ENCODE measurements around the gene FGF12. TPM values are rescaled to one million over a fixed set of nuclear protein-coding genes. Genes with fewer than 3 reads are reported as not detected.

FGF12 gene
- total and polyA plus RNA-seq, 4 donors, result 34.1 to 113 (median 78.0) TPM

GRCh38 chr3:192273697-192274010 lies 453.7 kb downstream of the FGF12 start:
- no peaks in the 10 kb centered on the region for H3K27me3 ChIP-seq (ENCODE audit: control insufficient read depth, insufficient read depth, low read length)

GRCh38 chr3:192273001-192273696 lies 454.2 kb downstream of the FGF12 start:
- no peak overlapping the region for H3K4me3 ChIP-seq (ENCODE audit: low read depth, low read length)
- H3K27me3 ChIP-seq (ENCODE audit: control insufficient read depth, insufficient read depth, low read length), result no peaks in the 10 kb centered on the region
- DNase-seq (ENCODE audit: low read depth in 4 of 6, low spot score in 6 of 6), result no peak
- WGBS (ENCODE audit: insufficient coverage), result 92% methylated on average over 2 of the region's 3 CpGs
- H3K9me3 ChIP-seq (ENCODE audit: control insufficient read depth, insufficient read depth, low read length), result no peaks in the 10 kb centered on the region
- no peak overlapping the region for H3K27ac ChIP-seq (ENCODE audit: low read depth, low read length)
- H3K36me3 ChIP-seq (ENCODE audit: control insufficient read depth, insufficient read depth, low read length), result no peaks in the 10 kb centered on the region
- H3K4me1 ChIP-seq (ENCODE audit: control insufficient read depth, insufficient read depth, low read length), result no peaks in the 10 kb centered on the region

More at GRCh38 chr3:192273697-192274010, 453.7 kb downstream of the FGF12 start:
- Histone ChIP-seq H3K4me1 (ENCODE audit: control insufficient read depth, insufficient read depth, low read length) (no peaks in the 10 kb centered on the region), H3K36me3 (ENCODE audit: control insufficient read depth, insufficient read depth, low read length) (no peaks in the 10 kb centered on the region), H3K27ac (ENCODE audit: low read depth, low read length) (no peak overlapping the region), H3K9me3 (ENCODE audit: control insufficient read depth, insufficient read depth, low read length) (no peaks in the 10 kb centered on the region), H3K4me3 (ENCODE audit: low read depth, low read length) (no peak overlapping the region)
- no peak for DNase-seq (ENCODE audit: low read depth in 4 of 6, low spot score in 6 of 6)
- 33% methylated on average over 1 of the region's 3 CpGs for WGBS (ENCODE audit: insufficient coverage)

- WGBS (ENCODE audit: insufficient coverage), result 80% methylated on average over 1 of the region's 4 CpGs
- DNase-seq (ENCODE audit: low read depth in 4 of 6, low spot score in 6 of 6), result peak in 2 of 6 donors; percentile 37 to 72
- H3K4me3 ChIP-seq (ENCODE audit: low read depth, low read length), result no peak overlapping the region
- no peaks in the 10 kb centered on the region for H3K4me1 ChIP-seq (ENCODE audit: control insufficient read depth, insufficient read depth, low read length)
- no peaks in the 10 kb centered on the region for H3K9me3 ChIP-seq (ENCODE audit: control insufficient read depth, insufficient read depth, low read length)
- no peaks in the 10 kb centered on the region for H3K36me3 ChIP-seq (ENCODE audit: control insufficient read depth, insufficient read depth, low read length)
- H3K27ac ChIP-seq (ENCODE audit: low read depth, low read length), result no peak overlapping the region
- no peaks in the 10 kb centered on the region for H3K27me3 ChIP-seq (ENCODE audit: control insufficient read depth, insufficient read depth, low read length)
Observed at GRCh38 chr3:192262001-192262400, 465.3 kb downstream of the FGF12 start.

GRCh38 chr3:192261135-192261534 lies 466.2 kb downstream of the FGF12 start:
- H3K36me3 ChIP-seq (ENCODE audit: control insufficient read depth, insufficient read depth, low read length), result no peaks in the 10 kb centered on the region
- H3K27ac ChIP-seq (ENCODE audit: low read depth, low read length), result no peak overlapping the region
- H3K27me3 ChIP-seq (ENCODE audit: control insufficient read depth, insufficient read depth, low read length), result no peaks in the 10 kb centered on the region
- no peak for DNase-seq (ENCODE audit: low read depth in 4 of 6, low spot score in 6 of 6)
- no peak overlapping the region for H3K4me3 ChIP-seq (ENCODE audit: low read depth, low read length)
- no CpG with 5 or more reads among the region's 3 CpGs for WGBS (ENCODE audit: insufficient coverage)
- H3K4me1 ChIP-seq (ENCODE audit: control insufficient read depth, insufficient read depth, low read length), result no peaks in the 10 kb centered on the region
- no peaks in the 10 kb centered on the region for H3K9me3 ChIP-seq (ENCODE audit: control insufficient read depth, insufficient read depth, low read length)

- Histone ChIP-seq H3K36me3 (ENCODE audit: control insufficient read depth, insufficient read depth, low read length) (no peaks in the 10 kb centered on the region), H3K27ac (ENCODE audit: low read depth, low read length) (no peak overlapping the region), H3K27me3 (ENCODE audit: control insufficient read depth, insufficient read depth, low read length) (no peaks in the 10 kb centered on the region), H3K4me3 (ENCODE audit: low read depth, low read length) (no peak overlapping the region), H3K4me1 (ENCODE audit: control insufficient read depth, insufficient read depth, low read length) (no peaks in the 10 kb centered on the region), H3K9me3 (ENCODE audit: control insufficient read depth, insufficient read depth, low read length) (no peaks in the 10 kb centered on the region)
- 100% methylated on average over 1 of the region's 5 CpGs for WGBS (ENCODE audit: insufficient coverage)
- DNase-seq (ENCODE audit: low read depth in 4 of 6, low spot score in 6 of 6), result peak in 1 of 6 donors; percentile 68
Observed at GRCh38 chr3:192260116-192261010, 467.0 kb downstream of the FGF12 start.

- no peak overlapping the region for H3K27ac ChIP-seq (ENCODE audit: low read depth, low read length)
Observed at GRCh38 chr3:192259661-192260060, 467.7 kb downstream of the FGF12 start.

GRCh38 chr3:192258721-192259120 lies 468.6 kb downstream of the FGF12 start:
- H3K27me3 ChIP-seq (ENCODE audit: control insufficient read depth, insufficient read depth, low read length), result no peaks in the 10 kb centered on the region
- no CpG with 5 or more reads among the region's 6 CpGs for WGBS (ENCODE audit: insufficient coverage)
- no peaks in the 10 kb centered on the region for H3K9me3 ChIP-seq (ENCODE audit: control insufficient read depth, insufficient read depth, low read length)
- H3K4me1 ChIP-seq (ENCODE audit: control insufficient read depth, insufficient read depth, low read length), result no peaks in the 10 kb centered on the region
- no peaks in the 10 kb centered on the region for H3K36me3 ChIP-seq (ENCODE audit: control insufficient read depth, insufficient read depth, low read length)
- DNase-seq (ENCODE audit: low read depth in 4 of 6, low spot score in 6 of 6), result peak in 1 of 6 donors; percentile 37
- H3K27ac ChIP-seq (ENCODE audit: low read depth, low read length), result no peak overlapping the region
- no peak overlapping the region for H3K4me3 ChIP-seq (ENCODE audit: low read depth, low read length)

More at GRCh38 chr3:192259661-192260060, 467.7 kb downstream of the FGF12 start:
- Histone ChIP-seq H3K4me1 (ENCODE audit: control insufficient read depth, insufficient read depth, low read length) (no peaks in the 10 kb centered on the region), H3K9me3 (ENCODE audit: control insufficient read depth, insufficient read depth, low read length) (no peaks in the 10 kb centered on the region), H3K4me3 (ENCODE audit: low read depth, low read length) (no peak overlapping the region), H3K27me3 (ENCODE audit: control insufficient read depth, insufficient read depth, low read length) (no peaks in the 10 kb centered on the region), H3K36me3 (ENCODE audit: control insufficient read depth, insufficient read depth, low read length) (no peaks in the 10 kb centered on the region)
- no CpG with 5 or more reads among the region's 3 CpGs for WGBS (ENCODE audit: insufficient coverage)
- no peak for DNase-seq (ENCODE audit: low read depth in 4 of 6, low spot score in 6 of 6)

GRCh38 chr3:192255839-192256238 lies 471.5 kb downstream of the FGF12 start:
- Histone ChIP-seq H3K4me3 (ENCODE audit: low read depth, low read length) (no peak overlapping the region), H3K9me3 (ENCODE audit: control insufficient read depth, insufficient read depth, low read length) (no peaks in the 10 kb centered on the region), H3K4me1 (ENCODE audit: control insufficient read depth, insufficient read depth, low read length) (no peaks in the 10 kb centered on the region), H3K27ac (ENCODE audit: low read depth, low read length) (no peak overlapping the region), H3K27me3 (ENCODE audit: control insufficient read depth, insufficient read depth, low read length) (no peaks in the 10 kb centered on the region), H3K36me3 (ENCODE audit: control insufficient read depth, insufficient read depth, low read length) (no peaks in the 10 kb centered on the region)
- WGBS (ENCODE audit: insufficient coverage), result 85% methylated on average over 2 of the region's 2 CpGs
- DNase-seq (ENCODE audit: low read depth in 4 of 6, low spot score in 6 of 6), result no peak

GRCh38 chr3:192253138-192253887 lies 474.0 kb downstream of the FGF12 start:
- H3K27me3 ChIP-seq (ENCODE audit: control insufficient read depth, insufficient read depth, low read length), result no peaks in the 10 kb centered on the region
- H3K4me1 ChIP-seq (ENCODE audit: control insufficient read depth, insufficient read depth, low read length), result no peaks in the 10 kb centered on the region
- H3K4me3 ChIP-seq (ENCODE audit: low read depth, low read length), result no peak overlapping the region
- no peaks in the 10 kb centered on the region for H3K9me3 ChIP-seq (ENCODE audit: control insufficient read depth, insufficient read depth, low read length)
- no peak overlapping the region for H3K27ac ChIP-seq (ENCODE audit: low read depth, low read length)
- H3K36me3 ChIP-seq (ENCODE audit: control insufficient read depth, insufficient read depth, low read length), result no peaks in the 10 kb centered on the region
- no peak for DNase-seq (ENCODE audit: low read depth in 4 of 6, low spot score in 6 of 6)
- no CpG with 5 or more reads among the region's 3 CpGs for WGBS (ENCODE audit: insufficient coverage)
